Transverse colon (tissue), 4 donors: ENCODE results near the gene FKBP14.
"Not testable (repeated sequence)": the region's sequence is repeated elsewhere in the genome, so short reads cannot be mapped to it uniquely, and the experiment has no call there.

Experiments
- CTCF ChIP-seq, 5 experiments: fragments of 200-600 bp in 3 of 5; fragments of 450-650 bp in 2 of 5; sonication (generic) in 3 of 5; IDR thresholded peaks; 1 replicate in 2 of 5; 2 replicates in 3 of 5; pipeline ENCODE4 v1.5.1; 2016 to 2017; ENCODE audit warnings: antibody characterized with exemption in 5 of 5, inconsistent platforms in 3 of 5, mild to moderate bottlenecking in 2 of 5, moderate library complexity in 1 of 5
- EP300 ChIP-seq: sonication (generic); formaldehyde crosslinking; IDR thresholded peaks from one replicate; pipeline ENCODE4 v1.6.1; 2017; ENCODE audit warnings: antibody characterized with exemption, low read depth
- POLR2A ChIP-seq: fragments of 450-650 bp; IDR thresholded peaks from one replicate; pipeline ENCODE4 v1.6.1; 2016; ENCODE audit warnings: antibody characterized with exemption, mild to moderate bottlenecking, moderate library complexity
- POLR2AphosphoS5 ChIP-seq, 3 donors: sonication (generic); formaldehyde crosslinking; IDR thresholded peaks; one replicate each; pipeline ENCODE4 v1.6.1; 2016; ENCODE audit warnings: antibody characterized with exemption in 3 of 3

DNA sequence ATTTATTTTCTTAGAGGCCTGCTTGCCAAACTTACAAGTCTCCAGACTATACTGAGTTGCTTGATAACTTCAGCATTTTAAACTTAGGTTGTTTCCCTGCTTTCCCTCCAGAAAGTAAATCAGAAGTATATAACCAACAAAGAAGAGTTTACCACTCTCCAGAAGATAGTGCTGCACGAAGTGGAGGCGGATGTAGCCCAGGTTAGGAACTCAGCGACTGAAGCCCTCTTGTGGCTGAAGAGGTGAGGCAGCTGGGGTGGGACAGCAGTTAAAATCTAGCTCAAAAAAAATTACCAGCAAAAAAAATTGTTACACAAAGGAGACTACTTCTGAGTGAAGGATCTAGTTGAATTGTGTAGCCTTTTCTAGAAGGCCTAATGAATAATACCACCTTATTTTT lies 35.3 kb upstream of the FKBP14 start:
- not testable (repeated sequence) for TF ChIP-seq EP300; POLR2A; POLR2AphosphoS5 (IDR thresholded peaks at IDR 0.05)
- peak; percentile 36 to 60 (median 48) for TF ChIP-seq CTCF (IDR thresholded peaks at IDR 0.05)
